Brain microvascular endothelial cell (primary cell): ENCODE data around the gene SLC8A1.
"Not testable (repeated sequence)": the region's sequence is repeated elsewhere in the genome, so short reads cannot be mapped to it uniquely, and the experiment has no call there.

Experiments
- DNase-seq: peaks from one replicate; pipeline ENCODE4 v3.0.0-alpha.2; 2020
- H3K27ac ChIP-seq: fragments of 250-450 bp; sonication (Bioruptor Pico); 2 replicates; pipeline ENCODE4 v1.5.1; 2020; ENCODE audit warnings: mild to moderate bottlenecking, moderate library complexity
- H3K27me3 ChIP-seq: fragments of 250-450 bp; sonication (Bioruptor Pico); replicated peaks from 2 replicates; pipeline ENCODE4 v1.5.1; 2020; ENCODE audit warnings: mild to moderate bottlenecking
- H3K36me3 ChIP-seq: fragments of 250-450 bp; sonication (Bioruptor Pico); replicated peaks from 2 replicates; pipeline ENCODE4 v1.5.1; 2020; ENCODE audit warnings: mild to moderate bottlenecking
- H3K4me3 ChIP-seq: 2 replicates; pipeline ENCODE4 v1.5.1; 2011; ENCODE audit warnings: low read depth, mild to moderate bottlenecking, control low read depth, low read length, moderate library complexity
- CTCF ChIP-seq: IDR thresholded peaks from 2 replicates; pipeline ENCODE4 v1.5.1; 2011; ENCODE audit warnings: low read depth, mild to moderate bottlenecking, moderate library complexity, low read length, control low read depth, inconsistent platforms; ENCODE audit errors: missing control alignments
- in situ Hi-C: cut with HindIII; loops from 2 replicates; pipeline ENCODE4 v1.10.0; 2017; ENCODE audit warnings: low sequenced_read_pairs, low pct_ligation_motif_present

The SLC8A1 gene

DNA sequence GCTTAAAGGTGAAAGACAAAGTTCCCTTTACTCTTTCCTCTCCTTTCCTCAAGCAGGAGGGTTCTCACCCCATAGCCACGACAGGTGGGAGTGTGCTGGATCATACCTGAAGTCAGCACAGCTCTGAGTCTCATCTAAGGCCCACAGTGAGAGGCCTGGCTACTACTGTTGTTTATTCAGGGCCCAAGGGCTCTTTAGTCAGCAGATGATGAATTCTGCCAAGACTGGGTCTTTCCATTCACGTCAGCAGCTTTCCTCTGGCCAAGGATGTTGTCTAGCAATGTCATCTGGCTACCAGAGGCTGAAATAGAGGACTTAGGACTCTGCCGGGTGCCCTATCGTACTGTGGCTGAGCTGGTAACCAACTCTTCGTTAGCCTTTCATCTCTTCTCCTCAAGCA is 364.5 kb downstream of the SLC8A1 start:
- H3K27me3 ChIP-seq, result no peaks in the 10 kb centered on the region
- no peak for DNase-seq
- H3K36me3 ChIP-seq, result no peaks in the 10 kb centered on the region
- H3K4me3 ChIP-seq, result no peak overlapping the region
- in situ Hi-C loops, result no loop called here
- no peak for TF ChIP-seq CTCF
- H3K27ac ChIP-seq, result no peak overlapping the region

GRCh38 chr2:40085786-40086185 is 366.1 kb downstream of the SLC8A1 start:
- Histone ChIP-seq H3K4me3 (no peak overlapping the region), H3K27ac (no peak overlapping the region), H3K27me3 (no peaks in the 10 kb centered on the region), H3K36me3 (no peaks in the 10 kb centered on the region)
- DNase-seq, result no peak
- no peak for TF ChIP-seq CTCF
- in situ Hi-C loops, result no loop called here

DNA sequence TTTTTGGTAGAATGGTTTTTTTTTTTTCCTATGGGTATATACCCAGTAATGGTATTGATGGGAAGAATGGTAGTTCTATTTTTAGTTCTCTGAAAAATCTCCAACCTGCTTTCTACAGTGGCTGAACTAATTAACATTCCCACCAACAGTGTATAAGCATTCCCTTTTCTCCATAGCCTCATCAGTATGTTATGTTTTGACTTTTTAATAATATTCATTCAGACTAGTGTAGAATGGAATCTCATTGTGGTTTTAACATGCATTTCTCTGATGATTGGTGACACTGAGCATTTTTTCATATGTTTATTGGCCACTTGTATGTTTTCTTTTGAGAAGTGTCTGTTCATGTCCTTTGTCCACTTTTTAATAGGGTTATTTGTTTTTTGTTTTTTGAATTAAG is 378.6 kb downstream of the SLC8A1 start:
- H3K4me3 ChIP-seq, H3K36me3 ChIP-seq, H3K27ac ChIP-seq, in situ Hi-C loops, DNase-seq, H3K27me3 ChIP-seq: not testable (repeated sequence)

DNA sequence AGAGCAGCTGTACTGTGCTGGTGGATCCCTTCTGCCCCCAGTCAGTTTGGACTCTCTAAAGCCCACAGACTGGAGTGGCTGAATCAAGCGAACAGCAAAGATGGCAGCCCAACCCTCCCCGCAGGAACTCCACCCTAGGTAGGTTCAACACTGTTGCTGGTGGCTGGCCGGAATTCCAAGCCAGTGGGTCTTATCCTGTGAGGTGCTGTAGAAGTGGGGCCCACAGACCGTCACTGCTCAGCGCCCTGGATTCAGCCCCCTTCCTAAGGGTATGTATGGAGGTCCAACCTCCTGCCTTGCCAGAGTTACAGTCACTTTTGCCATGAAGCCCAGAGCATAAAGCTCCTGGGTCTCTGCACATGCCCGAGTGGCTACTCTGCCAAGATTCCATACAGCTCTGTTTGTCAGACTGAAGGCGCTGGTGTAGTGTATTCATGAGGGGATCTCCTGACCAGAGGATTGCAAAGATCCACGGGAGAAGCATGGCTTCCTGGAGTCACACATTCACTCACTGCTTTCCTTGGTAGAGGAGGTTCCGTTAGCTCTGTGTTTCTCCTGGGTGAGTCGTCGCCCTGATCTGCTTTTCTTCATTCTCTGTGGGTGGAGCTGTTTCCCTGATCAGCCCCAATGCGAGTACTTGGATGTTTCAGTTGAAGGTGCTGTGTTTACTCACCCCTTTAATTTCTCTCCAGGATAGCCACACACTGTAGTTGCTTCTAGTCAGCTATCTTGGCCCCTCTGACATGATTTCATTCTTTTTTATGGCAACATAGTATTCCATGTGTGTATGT is 379.3 kb downstream of the SLC8A1 start:
- TF ChIP-seq CTCF, result no peak
- no peak overlapping the region for H3K4me3 ChIP-seq
- H3K27ac ChIP-seq, result no peak overlapping the region
- DNase-seq, result no peak
- in situ Hi-C loops, result no loop called here
- H3K27me3 ChIP-seq, result no peaks in the 10 kb centered on the region
- H3K36me3 ChIP-seq, result no peaks in the 10 kb centered on the region

- TF ChIP-seq CTCF, result no peak
- Histone ChIP-seq H3K36me3 (no peaks in the 10 kb centered on the region), H3K4me3 (no peak overlapping the region), H3K27me3 (no peaks in the 10 kb centered on the region), H3K27ac (no peak overlapping the region)
- in situ Hi-C loops, result no loop called here
- no peak for DNase-seq
These were observed 389.5 kb downstream of the SLC8A1 start for GRCh38 chr2:40062381-40062780.

DNA sequence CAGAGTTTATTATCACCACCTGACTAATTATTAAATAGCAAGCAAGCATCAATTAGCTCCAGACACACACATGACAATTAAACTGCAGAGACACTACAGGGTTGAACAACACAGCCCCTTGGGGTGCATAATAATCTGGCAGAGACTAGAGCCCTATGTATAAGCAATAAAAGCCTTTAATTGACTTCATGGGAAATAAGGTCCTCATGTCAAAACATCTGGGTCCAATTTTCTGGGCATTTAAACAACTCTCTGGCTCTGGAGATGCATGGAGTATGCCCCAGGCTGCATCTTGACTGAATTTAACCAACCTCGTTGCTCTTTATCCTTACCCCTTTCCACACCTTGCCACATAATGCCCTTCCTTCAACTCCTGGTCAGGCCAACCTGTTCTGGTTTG is 402.1 kb downstream of the SLC8A1 start:
- no peak for TF ChIP-seq CTCF
- no peak for DNase-seq
- no peak overlapping the region for H3K4me3 ChIP-seq
- no peak overlapping the region for H3K27ac ChIP-seq
- H3K27me3 ChIP-seq, result no peaks in the 10 kb centered on the region
- in situ Hi-C loops, result no loop called here
- no peaks in the 10 kb centered on the region for H3K36me3 ChIP-seq
